ENCODE measurements around the gene PRAMEF11.

DNA sequence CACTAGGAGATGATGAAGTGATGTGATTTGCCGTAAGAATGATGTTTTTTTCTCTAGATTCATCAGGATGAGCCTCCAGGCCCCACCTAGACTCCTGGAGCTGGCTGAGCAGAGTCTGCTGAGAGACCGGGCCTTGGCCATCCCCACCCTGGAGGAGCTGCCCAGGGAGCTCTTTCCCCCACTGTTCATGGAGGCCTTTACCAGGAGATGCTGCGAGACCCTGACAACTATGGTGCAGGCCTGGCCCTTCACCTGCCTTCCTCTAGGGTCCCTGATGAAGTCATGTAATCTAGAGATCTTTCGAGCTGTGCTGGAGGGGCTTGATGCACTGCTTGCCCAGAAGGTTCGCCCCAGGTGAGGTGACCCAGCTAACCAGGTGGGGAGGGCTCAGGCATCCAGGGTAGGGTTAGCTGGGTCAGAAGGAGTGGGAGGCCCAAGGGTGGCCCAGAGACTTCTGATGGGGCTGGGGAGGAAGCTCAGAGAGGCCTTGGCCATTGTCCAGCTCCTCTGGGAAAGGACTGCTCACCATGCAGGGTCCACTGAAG, 56.3 kb downstream of the PRAMEF11 start:
- no peak for TF ChIP-seq POLR2A (IDR thresholded peaks at IDR 0.05)
- TF ChIP-seq, protein P1, sequence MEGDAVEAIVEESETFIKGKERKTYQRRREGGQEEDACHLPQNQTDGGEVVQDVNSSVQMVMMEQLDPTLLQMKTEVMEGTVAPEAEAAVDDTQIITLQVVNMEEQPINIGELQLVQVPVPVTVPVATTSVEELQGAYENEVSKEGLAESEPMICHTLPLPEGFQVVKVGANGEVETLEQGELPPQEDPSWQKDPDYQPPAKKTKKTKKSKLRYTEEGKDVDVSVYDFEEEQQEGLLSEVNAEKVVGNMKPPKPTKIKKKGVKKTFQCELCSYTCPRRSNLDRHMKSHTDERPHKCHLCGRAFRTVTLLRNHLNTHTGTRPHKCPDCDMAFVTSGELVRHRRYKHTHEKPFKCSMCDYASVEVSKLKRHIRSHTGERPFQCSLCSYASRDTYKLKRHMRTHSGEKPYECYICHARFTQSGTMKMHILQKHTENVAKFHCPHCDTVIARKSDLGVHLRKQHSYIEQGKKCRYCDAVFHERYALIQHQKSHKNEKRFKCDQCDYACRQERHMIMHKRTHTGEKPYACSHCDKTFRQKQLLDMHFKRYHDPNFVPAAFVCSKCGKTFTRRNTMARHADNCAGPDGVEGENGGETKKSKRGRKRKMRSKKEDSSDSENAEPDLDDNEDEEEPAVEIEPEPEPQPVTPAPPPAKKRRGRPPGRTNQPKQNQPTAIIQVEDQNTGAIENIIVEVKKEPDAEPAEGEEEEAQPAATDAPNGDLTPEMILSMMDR (IDR thresholded peaks at IDR 0.05), result no peak
